Kidney capillary endothelial cell (primary cell): Measurements from ENCODE around the gene DENND10.
A peak's percentile ranks its signal among the peaks of the same experiment; 100 is the strongest.
"Not testable (repeated sequence)": the region's sequence is repeated elsewhere in the genome, so short reads cannot be mapped to it uniquely, and the experiment has no call there.

ENCODE experiments used
- DNase-seq: peaks from one replicate; pipeline ENCODE4 v3.0.0-alpha.2; 2018; ENCODE audit warnings: low spot score

DENND10 gene

DNA sequence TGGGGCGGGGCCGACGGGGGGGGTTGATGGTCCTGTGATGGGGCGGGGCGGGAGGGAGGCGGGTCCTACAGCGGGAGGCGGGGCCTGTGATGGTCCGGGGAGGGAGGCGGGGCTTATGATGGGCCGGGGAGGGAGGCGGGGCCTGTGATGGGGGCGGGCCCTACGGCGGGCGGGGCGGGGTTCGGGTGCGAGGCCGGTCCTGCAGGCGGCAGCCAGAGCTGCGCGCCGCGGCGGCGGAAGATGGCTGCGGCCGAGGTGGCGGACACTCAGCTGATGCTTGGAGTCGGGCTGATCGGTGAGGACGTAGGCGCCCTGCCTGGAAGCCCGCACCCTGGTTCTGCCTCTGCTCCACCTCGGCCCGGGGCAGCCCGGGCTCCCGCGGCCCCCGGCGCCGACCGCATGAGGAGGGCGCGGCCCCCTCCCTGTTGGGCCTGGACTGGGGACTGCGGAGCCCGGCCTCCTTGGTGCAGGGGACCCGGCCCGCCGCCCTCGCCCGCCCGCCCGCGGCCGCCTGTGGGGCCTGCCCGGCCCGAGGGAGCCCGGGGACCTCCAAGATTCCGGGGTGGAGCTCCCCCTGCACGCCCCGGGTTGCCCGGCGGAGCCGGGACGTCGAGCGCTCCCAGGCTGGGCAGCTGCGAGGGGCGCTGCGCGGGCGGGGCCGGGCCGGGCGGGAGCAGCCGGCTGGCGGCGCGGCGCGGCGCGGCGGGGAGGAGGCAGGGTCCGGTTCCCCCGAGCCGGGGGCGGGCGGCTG, at the start of gene DENND10:
Gene DENND10, plus strand, starts transcription at position 211 of the 751 bp plus-strand sequence. Its CDS starts 30 bp downstream, at position 241.
- DNase-seq = peak; percentile 58

DNA sequence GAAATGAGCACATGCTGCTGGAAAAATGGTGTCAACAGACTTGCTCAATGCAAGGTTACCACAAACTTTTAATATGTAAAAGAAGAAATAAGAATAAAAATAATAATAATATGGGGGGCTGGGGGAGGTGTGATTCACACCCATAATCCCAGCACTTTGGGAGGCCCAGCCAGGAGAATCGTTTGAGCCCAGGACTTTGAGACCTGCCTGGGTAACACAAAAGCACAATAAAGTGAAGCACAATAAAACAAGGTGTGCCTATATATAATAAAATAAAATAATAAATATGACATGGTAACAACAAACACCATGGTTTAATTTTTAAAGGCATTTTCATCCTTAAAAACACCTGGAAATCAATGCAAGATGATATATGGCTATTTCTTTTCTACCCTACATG, 48.4 kb upstream of the DENND10 start:
- DNase-seq = no peak

GRCh38 chr10:119058010-119058409, 45.9 kb upstream of the DENND10 start:
- no peak for DNase-seq

GRCh38 chr10:119059557-119059956, 44.4 kb upstream of the DENND10 start:
- no peak for DNase-seq

DNA sequence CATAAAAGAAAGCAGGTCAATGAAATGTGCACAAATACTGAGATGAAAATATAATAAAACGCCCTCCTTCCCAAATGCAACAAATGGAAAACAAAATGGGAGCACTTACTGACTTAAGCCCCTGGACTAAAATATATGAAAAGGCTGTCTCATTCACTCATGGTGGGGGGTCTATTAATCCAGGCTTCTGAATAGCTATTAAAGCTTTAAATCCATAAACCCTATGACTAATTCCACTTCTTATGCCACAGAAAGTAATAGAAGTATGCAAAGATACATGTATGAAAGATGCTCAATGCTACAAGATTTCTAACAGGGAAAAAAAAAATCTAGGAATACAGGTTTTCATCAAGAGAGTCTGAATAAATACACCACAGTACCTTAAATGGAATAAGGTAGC, 43.8 kb upstream of the DENND10 start:
- no peak for DNase-seq

DNA sequence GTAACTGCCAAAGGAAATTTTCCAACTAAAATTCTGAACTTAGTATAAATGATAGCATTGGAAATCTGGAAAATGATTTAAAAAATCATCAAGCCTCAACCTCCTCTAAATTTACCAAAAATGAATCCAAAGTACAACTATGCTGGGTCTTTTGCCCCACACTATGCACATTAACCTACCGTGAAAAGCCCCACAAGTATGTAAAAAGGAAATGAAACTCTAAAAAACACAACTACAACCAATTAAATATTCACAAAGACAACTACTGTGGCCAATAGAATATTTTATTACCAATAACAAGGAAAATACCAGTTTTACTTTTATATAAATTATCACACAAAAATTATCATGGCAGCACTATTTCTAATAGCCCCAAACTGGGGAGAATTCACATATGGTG, 42.6 kb upstream of the DENND10 start:
- DNase-seq = no peak

DNA sequence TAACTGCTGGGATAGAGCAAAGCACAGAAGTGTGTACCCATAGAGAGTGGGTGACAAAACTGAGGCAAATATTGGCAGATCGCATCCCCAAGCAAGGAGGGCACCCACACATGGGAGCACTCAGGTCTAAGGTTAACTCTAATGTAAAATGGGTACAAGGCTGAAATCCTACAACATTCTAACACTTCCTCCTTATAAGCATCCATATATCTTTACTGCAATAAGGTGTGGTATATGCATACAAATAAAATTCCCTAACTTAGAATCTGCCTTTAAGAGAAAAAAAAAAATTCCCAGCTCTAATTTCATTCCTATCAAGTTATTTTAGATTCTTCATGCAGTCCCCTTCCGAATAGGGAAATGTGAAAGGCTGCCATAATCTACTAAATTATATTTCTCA, 42.0 kb upstream of the DENND10 start:
- DNase-seq = no peak

DNA sequence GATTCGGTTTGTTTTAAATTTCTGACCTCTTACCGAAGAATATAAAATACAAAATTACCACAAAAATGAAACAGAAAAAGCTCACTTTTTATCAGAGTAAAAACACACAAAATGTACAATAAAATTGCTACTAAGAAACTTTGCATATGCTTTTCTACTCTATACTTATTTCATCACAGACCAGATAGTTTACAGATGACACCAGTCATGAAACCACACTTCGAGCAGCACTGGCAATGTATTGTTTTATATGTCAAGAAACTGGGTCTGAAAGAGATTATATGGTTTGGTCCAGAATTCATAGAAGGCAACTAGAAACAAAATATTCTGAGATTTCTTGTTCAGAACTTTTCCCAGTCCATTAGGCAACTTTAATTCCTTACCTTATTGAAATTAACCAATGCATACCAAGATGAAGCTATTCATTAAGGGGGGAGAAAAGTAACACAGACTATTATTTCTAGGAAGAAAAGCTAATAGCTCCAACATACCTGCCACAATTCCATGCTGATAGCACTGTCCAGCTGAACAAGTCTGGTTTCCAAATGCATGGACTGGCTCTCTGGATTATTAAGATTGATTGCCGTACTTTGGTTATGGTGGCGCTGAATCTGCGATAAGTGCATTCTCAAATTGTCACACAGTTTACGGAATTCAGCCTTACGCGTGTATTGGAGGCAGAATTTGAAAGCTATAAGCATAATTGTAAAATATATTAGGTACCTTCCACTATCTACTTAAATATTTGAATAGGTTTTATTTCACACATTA, 33.3 kb upstream of the DENND10 start:
- DNase-seq = no peak

- DNase-seq = no peak
These were observed 30.3 kb upstream of the DENND10 start for GRCh38 chr10:119073584-119073983.

- peak; percentile 18 for DNase-seq
These were observed 25.3 kb upstream of the DENND10 start for GRCh38 chr10:119078422-119079179.

DNA sequence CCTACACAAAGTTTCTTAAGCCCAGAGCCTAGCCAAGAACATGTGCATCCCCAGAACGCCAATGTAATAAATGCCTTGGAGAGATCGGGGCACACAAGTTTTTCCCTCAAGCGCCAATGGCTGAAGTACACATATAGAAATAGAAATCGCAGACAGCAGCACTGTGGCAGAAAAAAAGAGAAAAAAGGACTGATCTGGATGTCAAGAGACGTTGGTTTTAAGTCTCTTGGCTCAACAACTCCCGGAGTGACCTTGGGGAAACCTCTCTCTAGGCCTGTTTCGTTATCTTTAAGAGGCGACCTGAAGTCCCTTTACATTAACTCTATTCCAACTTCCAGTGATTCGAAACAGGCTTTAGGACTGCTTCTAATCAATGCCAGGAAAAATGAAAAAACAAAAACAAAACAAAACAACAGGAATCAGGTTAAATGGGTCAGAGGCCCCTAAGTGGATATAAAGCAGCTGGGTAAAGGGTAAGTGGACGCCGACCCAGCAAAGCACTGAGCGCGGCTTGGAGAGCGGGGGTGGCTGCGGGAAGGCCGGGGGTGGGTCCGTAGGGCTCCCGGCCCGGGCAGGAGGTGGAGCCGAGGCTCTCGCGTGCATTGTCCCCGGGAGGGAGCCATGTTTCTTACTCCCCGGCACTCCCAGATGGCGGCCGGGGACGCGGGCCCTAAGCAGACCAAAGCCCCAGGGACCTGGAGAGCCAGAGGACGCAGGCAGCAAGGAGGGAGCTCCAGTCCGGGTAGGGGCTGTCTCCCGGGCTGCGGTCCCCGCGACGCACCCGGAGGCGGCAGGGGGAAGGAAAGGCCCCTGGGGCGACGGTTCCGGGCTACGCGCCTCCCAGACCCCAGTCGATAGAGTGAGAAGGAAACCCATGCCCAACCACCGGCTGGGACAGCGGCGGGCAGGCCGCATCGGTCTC, 24.1 kb upstream of the DENND10 start:
- peak; percentile 52 for DNase-seq

- DNase-seq = peak; percentile 95
These were observed 23.2 kb upstream of the DENND10 start, which contains the start of gene EIF3A for GRCh38 chr10:119080521-119081259. EIF3A (minus strand) TSS chr10:119080817; CDS start chr10:119080676, 141 bp downstream.

GRCh38 chr10:119084896-119085295, 19.0 kb upstream of the DENND10 start:
- DNase-seq = no peak

DNA sequence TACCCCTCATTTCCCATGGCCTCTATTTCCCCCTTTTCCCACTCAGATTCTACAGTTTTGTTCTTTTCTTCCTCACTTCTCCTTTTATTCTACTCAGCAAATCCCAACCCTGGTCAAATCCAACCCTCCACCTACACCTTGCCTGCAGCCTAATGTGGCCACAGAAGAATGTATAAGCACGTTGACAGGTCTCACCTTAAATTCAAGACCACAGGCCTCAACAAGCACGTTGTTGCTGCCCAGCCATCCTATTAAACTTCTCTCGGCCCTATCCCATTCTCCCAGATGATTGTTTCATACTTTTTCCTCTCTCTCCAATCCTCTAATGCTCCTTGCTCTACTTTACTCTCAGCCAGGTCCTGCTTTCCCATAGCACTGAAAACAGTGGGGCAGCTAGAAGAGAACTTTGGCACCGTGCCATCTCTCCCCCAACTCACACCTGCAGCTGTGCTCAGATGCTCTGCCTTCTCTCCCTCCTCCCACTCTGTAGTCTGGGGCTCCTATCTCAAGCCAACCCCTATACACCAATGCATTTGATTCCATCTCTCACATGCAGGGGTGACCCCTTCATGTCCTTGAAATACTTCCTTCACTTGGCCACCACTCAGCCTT, 16.5 kb upstream of the DENND10 start:
- no peak for DNase-seq

GRCh38 chr10:119090026-119090795, 13.7 kb upstream of the DENND10 start:
- no peak for DNase-seq

- DNase-seq = no peak
These were observed 12.9 kb upstream of the DENND10 start for GRCh38 chr10:119090968-119091367.

DNA sequence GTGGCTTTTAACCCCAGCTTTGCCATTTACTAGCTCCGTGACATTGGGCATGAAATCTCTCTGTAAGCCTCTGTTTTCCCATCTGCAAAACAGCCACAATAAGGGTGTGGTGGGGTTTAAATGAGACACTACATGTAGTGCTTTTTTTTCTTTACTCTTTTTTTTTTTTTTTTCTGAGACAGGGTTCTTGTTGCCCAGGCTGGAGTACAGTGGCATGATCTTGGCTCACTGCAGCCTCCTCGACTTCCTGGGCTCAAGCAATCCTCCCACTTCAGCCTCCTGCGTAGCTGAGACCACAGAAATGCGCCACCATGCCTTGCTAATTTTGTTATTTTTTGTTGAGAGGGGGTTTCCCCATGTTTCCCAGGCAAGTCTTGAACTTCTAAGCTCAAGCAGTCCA, 8.3 kb upstream of the DENND10 start:
- DNase-seq = no peak

GRCh38 chr10:119096641-119097415, 7.1 kb upstream of the DENND10 start:
- not testable (repeated sequence) for DNase-seq

DNA sequence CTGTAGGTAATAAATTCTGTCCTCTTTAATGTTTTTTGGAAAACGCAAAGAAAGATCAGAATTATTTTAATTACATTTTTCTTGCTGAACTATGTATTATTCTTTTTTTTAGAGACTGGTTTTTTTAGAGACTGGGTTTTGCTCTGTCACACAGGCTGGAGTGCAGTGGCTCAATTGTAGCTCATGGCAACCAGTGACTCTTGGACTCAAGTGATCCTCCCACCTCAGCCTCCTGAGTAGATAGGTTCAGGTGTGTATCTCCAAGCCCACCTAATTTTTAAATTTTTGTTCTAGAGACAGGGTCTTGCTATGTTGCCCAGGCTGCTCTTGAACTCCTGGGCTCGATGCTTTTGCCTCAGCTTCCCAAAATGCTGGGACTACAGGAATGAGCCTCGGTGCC, 5.3 kb upstream of the DENND10 start:
- no peak for DNase-seq
